Sigmoid colon (tissue), 3 donors: ENCODE results near the gene MYO6.

ENCODE experiments used
- POLR2A ChIP-seq, 2 donors: fragments of 450-650 bp; IDR thresholded peaks; one replicate each; pipeline ENCODE4 v1.6.1; 2016; ENCODE audit warnings: antibody characterized with exemption in 2 of 2, mild to moderate bottlenecking in 2 of 2, moderate library complexity in 2 of 2
- TF ChIP-seq, protein P1 (sequence below), 4 experiments: fragments of 450-650 bp in 3 of 4; fragments of 200-600 bp in 1 of 4; IDR thresholded peaks; one replicate each; pipeline ENCODE4 v1.5.1; 2016 to 2019; ENCODE audit warnings: antibody characterized with exemption in 4 of 4, mild to moderate bottlenecking in 3 of 4, moderate library complexity in 2 of 4

- no peak for TF ChIP-seq POLR2A (IDR thresholded peaks at IDR 0.05)
- TF ChIP-seq, protein P1, sequence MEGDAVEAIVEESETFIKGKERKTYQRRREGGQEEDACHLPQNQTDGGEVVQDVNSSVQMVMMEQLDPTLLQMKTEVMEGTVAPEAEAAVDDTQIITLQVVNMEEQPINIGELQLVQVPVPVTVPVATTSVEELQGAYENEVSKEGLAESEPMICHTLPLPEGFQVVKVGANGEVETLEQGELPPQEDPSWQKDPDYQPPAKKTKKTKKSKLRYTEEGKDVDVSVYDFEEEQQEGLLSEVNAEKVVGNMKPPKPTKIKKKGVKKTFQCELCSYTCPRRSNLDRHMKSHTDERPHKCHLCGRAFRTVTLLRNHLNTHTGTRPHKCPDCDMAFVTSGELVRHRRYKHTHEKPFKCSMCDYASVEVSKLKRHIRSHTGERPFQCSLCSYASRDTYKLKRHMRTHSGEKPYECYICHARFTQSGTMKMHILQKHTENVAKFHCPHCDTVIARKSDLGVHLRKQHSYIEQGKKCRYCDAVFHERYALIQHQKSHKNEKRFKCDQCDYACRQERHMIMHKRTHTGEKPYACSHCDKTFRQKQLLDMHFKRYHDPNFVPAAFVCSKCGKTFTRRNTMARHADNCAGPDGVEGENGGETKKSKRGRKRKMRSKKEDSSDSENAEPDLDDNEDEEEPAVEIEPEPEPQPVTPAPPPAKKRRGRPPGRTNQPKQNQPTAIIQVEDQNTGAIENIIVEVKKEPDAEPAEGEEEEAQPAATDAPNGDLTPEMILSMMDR (IDR thresholded peaks at IDR 0.05), result no peak
Observed at GRCh38 chr6:75757295-75757694, 8.3 kb downstream of the MYO6 start.
